Measurements from ENCODE around the gene PANX1.

PANX1 gene

DNA sequence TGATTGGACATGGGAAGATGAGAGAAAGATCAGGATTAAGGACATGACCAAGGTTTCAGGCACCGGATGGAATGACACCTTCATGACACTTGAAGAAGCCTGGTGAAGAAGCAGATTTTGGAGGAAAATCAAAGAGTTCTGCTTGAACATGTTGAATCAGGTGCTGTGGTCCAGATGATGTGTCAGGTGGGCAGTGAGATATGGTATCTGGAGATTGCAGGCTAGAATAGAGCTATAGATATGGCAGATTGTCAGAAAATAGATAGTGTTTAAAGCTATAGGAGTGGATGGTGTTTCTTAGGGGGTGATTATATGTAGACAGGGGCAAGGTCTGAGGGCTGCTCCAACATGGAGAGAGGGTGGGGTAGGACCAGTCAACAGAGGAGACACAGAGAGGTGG lies 40.2 kb downstream of the PANX1 start:
- TF ChIP-seq, protein P1, sequence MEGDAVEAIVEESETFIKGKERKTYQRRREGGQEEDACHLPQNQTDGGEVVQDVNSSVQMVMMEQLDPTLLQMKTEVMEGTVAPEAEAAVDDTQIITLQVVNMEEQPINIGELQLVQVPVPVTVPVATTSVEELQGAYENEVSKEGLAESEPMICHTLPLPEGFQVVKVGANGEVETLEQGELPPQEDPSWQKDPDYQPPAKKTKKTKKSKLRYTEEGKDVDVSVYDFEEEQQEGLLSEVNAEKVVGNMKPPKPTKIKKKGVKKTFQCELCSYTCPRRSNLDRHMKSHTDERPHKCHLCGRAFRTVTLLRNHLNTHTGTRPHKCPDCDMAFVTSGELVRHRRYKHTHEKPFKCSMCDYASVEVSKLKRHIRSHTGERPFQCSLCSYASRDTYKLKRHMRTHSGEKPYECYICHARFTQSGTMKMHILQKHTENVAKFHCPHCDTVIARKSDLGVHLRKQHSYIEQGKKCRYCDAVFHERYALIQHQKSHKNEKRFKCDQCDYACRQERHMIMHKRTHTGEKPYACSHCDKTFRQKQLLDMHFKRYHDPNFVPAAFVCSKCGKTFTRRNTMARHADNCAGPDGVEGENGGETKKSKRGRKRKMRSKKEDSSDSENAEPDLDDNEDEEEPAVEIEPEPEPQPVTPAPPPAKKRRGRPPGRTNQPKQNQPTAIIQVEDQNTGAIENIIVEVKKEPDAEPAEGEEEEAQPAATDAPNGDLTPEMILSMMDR (IDR thresholded peaks at IDR 0.05; ENCODE audit: low read depth, low read length): no peak
- DNase-seq (ENCODE audit: extremely low read depth, low read depth): no peak

DNA sequence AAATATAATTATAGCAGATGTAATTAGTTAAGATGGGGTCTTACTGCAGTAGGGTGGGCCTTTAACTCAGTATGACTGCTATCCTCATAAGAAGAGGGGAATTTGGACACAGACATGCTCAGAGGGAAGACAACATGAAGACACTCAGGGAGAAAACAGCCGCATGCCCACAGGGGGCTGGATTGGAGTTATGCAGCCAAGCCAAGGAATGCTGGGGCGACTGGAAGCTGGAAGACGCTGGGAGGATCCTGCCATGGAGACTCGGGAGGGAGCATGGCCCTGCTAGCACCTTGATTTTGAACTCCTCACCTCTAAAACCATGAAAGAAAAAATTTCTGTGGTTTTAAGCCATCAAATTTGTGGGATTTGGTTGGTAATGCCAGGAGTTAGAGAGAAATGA lies 40.9 kb downstream of the PANX1 start:
- TF ChIP-seq, protein P1 (IDR thresholded peaks at IDR 0.05; ENCODE audit: low read depth, low read length): no peak
- no peak for DNase-seq (ENCODE audit: extremely low read depth, low read depth)

DNA sequence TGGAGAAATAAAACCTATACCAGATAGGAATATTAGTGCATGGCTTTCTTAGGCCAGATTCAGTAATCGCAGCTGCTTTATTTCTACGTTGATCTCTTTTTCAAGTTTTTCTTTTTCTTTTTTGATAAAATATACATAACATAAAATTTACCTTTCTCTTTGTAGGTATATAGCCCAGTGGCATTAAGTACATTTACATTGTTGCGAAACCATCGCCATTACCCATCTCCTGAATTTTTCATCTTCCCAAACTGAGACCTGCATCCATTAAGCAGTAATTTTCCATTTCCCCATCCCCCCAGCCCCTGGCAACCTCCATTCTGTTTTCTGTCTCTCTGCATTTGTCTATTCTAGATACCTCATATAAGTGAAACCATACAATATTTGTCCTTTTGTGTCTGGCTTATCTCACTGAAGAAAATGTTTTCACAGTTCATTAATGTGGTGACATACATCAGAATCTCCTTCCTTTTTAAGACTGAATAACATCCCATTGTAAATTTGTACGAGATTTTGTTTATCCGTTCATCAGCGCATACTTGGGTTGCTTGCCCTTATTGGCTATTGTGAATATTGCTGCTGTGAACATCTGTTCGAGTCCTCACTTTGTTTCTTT lies 41.4 kb downstream of the PANX1 start:
- no peak for DNase-seq (ENCODE audit: extremely low read depth, low read depth)
- TF ChIP-seq, protein P1 (IDR thresholded peaks at IDR 0.05; ENCODE audit: low read depth, low read length): no peak

DNA sequence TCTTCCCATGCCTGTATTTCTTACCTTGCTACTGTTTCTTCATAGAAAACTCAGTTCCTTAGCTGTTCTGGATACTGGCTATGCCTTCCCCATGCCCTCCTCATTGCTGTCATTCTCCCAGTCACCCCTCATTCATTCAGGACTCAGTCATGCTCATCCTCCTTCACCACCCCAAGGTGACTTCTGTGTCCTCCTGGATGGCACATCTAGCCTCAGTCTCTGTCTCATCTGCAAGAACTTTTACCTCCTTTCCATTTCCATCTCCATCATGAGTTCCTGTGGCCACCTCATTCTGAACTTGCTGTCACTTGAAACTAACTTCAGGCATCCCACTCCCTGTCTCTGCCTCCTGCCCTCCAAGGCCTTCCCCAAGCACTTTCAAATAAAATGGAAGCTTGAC lies 42.3 kb downstream of the PANX1 start:
- TF ChIP-seq, protein P1 (IDR thresholded peaks at IDR 0.05; ENCODE audit: low read depth, low read length): no peak
- no peak for DNase-seq (ENCODE audit: extremely low read depth, low read depth)

DNA sequence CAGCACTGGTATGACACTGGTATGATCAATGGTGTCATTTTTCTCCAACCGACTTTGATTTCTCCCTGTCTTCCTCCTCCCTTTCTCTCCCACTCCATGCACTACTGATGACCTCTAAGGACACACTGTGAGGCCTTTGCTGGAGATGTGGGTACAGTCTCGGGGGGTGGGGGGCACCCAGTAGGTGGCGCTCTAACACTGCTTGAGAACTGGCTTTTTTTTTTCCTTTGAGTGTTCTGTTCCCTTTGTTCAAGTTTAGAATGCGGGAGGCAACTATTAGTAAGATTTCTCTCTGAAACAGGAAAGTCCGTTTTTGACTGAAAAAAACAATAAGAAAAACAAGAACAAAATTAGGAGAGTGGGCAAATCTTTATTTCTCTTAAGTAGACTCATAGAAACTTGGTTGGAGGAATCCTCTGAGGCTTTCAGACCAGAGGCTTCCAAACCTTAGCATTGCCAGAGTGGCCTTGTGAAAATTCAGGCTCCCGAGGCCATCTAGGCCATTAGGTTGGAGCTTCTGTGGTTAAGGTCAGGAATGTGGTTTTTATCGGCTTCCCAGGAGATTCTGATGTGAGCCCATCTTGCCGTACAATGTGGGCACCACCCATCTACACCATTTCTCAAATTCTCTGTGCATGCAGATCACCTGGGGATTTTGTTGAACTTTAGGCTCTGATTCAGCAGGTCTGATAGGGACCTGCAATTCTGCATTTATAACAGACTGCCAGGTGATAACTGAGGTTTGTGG lies 43.2 kb downstream of the PANX1 start:
- TF ChIP-seq, protein P1 (IDR thresholded peaks at IDR 0.05; ENCODE audit: low read depth, low read length): peak; percentile 91

DNA sequence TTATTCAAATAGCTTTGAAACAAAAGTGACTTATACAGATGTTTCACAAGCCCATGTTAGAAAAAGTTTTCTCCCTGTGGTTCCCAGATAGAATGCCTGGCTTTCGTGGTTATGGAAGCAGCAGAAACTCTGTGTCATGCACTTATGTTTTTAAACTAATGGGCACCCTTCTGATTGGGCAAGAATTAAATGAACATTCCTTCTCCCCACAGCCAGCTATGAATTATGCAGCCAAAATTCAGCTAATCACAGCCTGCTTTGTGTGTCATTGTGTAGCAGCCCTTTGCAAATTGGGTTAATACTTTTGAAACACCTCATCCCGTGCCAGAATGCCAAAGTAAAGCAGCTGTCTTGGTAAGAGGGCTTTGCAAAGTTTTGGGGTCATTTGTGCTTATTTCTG lies 46.9 kb downstream of the PANX1 start:
- peak; percentile 76 for DNase-seq (ENCODE audit: extremely low read depth, low read depth)
- TF ChIP-seq, protein P1 (IDR thresholded peaks at IDR 0.05; ENCODE audit: low read depth, low read length): no peak

More for the DNA sequence above, 43.2 kb downstream of the PANX1 start:
- DNase-seq (ENCODE audit: extremely low read depth, low read depth): no peak

DNA sequence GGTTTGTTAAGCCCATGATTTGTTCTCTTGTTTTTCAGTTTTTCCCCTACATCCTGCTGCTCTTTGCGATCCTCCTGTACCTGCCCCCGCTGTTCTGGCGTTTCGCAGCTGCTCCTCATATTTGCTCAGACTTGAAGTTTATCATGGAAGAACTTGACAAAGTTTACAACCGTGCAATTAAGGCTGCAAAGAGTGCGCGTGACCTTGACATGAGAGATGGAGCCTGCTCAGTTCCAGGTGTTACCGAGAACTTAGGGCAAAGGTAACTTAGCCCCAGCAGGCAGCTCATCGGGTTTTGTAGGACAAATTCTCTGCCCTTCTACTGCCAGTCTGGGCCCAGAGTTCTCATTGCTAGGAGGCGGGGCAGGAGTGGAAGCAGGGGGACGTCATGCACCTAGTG lies 49.7 kb downstream of the PANX1 start:
- TF ChIP-seq, protein P1 (IDR thresholded peaks at IDR 0.05; ENCODE audit: low read depth, low read length): no peak
- no peak for DNase-seq (ENCODE audit: extremely low read depth, low read depth)

All from AG09319 (cell line).